Liver (tissue), 9 donors: ENCODE data around the gene CHML. TPM values are rescaled to one million over a fixed set of nuclear protein-coding genes. Genes with fewer than 3 reads are reported as not detected.
A peak's percentile ranks its signal among the peaks of the same experiment; 100 is the strongest.

Source experiments
- DNase-seq: peaks from one replicate; pipeline ENCODE4 v3.0.0-alpha.2; 2017; ENCODE audit warnings: low spot score
- H3K27ac ChIP-seq, 2 donors: one replicate each; pipeline ENCODE4 v1.7.0; 2013; ENCODE audit warnings: inconsistent platforms in 2 of 2, low read length in 2 of 2, control low read depth in 1 of 2, low read depth in 1 of 2, mild to moderate bottlenecking in 1 of 2
- H3K27me3 ChIP-seq, 4 donors: one replicate each; pipeline versions ENCODE4 v1.6.1 to v1.7.0; 2013; ENCODE audit warnings: low read length in 3 of 4, inconsistent platforms in 1 of 4, mild to moderate bottlenecking in 1 of 4, moderate library complexity in 1 of 4; ENCODE audit not compliant: control insufficient read depth in 4 of 4, insufficient read depth in 4 of 4
- H3K36me3 ChIP-seq, 4 donors: one replicate each; pipeline versions ENCODE4 v1.6.1 to v1.7.0; 2013; ENCODE audit warnings: low read length in 3 of 4, mild to moderate bottlenecking in 3 of 4, low read depth in 1 of 4, moderate library complexity in 1 of 4; ENCODE audit not compliant: control insufficient read depth in 4 of 4, insufficient read depth in 3 of 4
- H3K4me1 ChIP-seq, 4 donors: one replicate each; pipeline versions ENCODE4 v1.6.1 to v1.7.0; 2013; ENCODE audit warnings: low read length in 3 of 4, mild to moderate bottlenecking in 3 of 4, moderate library complexity in 1 of 4; ENCODE audit not compliant: control insufficient read depth in 4 of 4, insufficient read depth in 4 of 4
- H3K4me3 ChIP-seq, 3 donors: one replicate each; pipeline versions ENCODE4 v1.6.1 to v1.7.0; 2013; ENCODE audit warnings: low read length in 3 of 3, control low read depth in 1 of 3, low read depth in 1 of 3, mild to moderate bottlenecking in 1 of 3
- H3K9ac ChIP-seq, 2 donors: one replicate each; pipeline ENCODE4 v1.7.0; 2013; ENCODE audit warnings: low read length in 2 of 2, mild to moderate bottlenecking in 2 of 2, moderate library complexity in 2 of 2, control low read depth in 1 of 2, low read depth in 1 of 2
- H3K9me3 ChIP-seq, 4 donors: one replicate each; pipeline versions ENCODE4 v1.6.1 to v1.7.0; 2013; ENCODE audit warnings: low read length in 3 of 4; ENCODE audit not compliant: control insufficient read depth in 4 of 4
- EGR1 ChIP-seq, 2 donors: IDR thresholded peaks; 2 replicates each; pipeline ENCODE4 v1.6.1; 2016 to 2018; ENCODE audit warnings: antibody characterized with exemption in 2 of 2, low read depth in 2 of 2
- FOXA1 ChIP-seq: IDR thresholded peaks from 2 replicates; pipeline ENCODE4 v1.6.1; 2016; ENCODE audit warnings: antibody characterized with exemption
- FOXA2 ChIP-seq: IDR thresholded peaks from 2 replicates; pipeline ENCODE4 v1.6.1; 2016; ENCODE audit warnings: antibody characterized with exemption
- HNF4A ChIP-seq, 2 donors: conservative IDR thresholded peaks; 2 replicates each; pipeline ENCODE4 v1.6.1; 2016; ENCODE audit warnings: antibody characterized with exemption in 2 of 2, mild to moderate bottlenecking in 2 of 2
- HNF4G ChIP-seq: IDR thresholded peaks from 2 replicates; pipeline ENCODE4 v1.6.1; 2016; ENCODE audit warnings: antibody characterized with exemption
- JUND ChIP-seq, 2 donors: IDR thresholded peaks; 2 replicates each; pipeline ENCODE4 v1.6.1; 2016; ENCODE audit warnings: antibody characterized with exemption in 2 of 2
- NR2F2 ChIP-seq: IDR thresholded peaks from 2 replicates; pipeline ENCODE4 v1.6.1; 2016; ENCODE audit warnings: antibody characterized with exemption
- RAD21 ChIP-seq, 2 donors: IDR thresholded peaks; 2 replicates each; pipeline ENCODE4 v1.6.1; 2016; ENCODE audit warnings: antibody characterized with exemption in 2 of 2, mild to moderate bottlenecking in 2 of 2
- RXRA ChIP-seq, 2 donors: IDR thresholded peaks; 2 replicates each; pipeline ENCODE4 v1.6.1; 2017 to 2018; ENCODE audit warnings: antibody characterized with exemption in 2 of 2, mild to moderate bottlenecking in 1 of 2
- SP1 ChIP-seq: IDR thresholded peaks from 2 replicates; pipeline ENCODE4 v1.6.1; 2018; ENCODE audit warnings: antibody characterized with exemption, mild to moderate bottlenecking
- TAF1 ChIP-seq: conservative IDR thresholded peaks from 2 replicates; pipeline ENCODE4 v1.6.1; 2016; ENCODE audit warnings: antibody characterized with exemption, mild to moderate bottlenecking
- YY1 ChIP-seq: IDR thresholded peaks from 2 replicates; pipeline ENCODE4 v1.6.1; 2016; ENCODE audit warnings: antibody characterized with exemption, mild to moderate bottlenecking
- WGBS: extraction: QIAGEN DNeasy Blood & Tissue Kit; methylation state at CpG from one replicate; pipeline ENCODE4 v1.1.7; 2013; 5-methylcytosine and 5-hydroxymethylcytosine counted together
- polyA plus RNA-seq, 2 donors: library from polyadenylated mRNA; stranded (reverse) in 1 of 2; unstranded in 1 of 2; fragments of 200-250 nt in 1 of 2; fragments of >200 nt in 1 of 2; fragmentation: Nextera tagmentation in 1 of 2; extraction: Ambion mirVana in 1 of 2; gene quantifications; one replicate each; pipeline versions ENCODE4 v1.2.1 to v1.2.3, GENCODE V29; 2013 to 2015
- total RNA-seq, 2 donors: library from RNA; depleted of rRNA; stranded (reverse); fragments of >200 nt; gene quantifications; one replicate each; pipeline ENCODE4 v1.2.3, GENCODE V29; 2014
- TF ChIP-seq, protein P1 (sequence below): fragments of 150-350 bp; IDR thresholded peaks from 2 replicates; pipeline ENCODE4 v1.5.1; 2017; ENCODE audit warnings: improper control_type of control experiment, low read depth, low read length; ENCODE audit not compliant: missing input control
- TF ChIP-seq, protein P2 (sequence below): IDR thresholded peaks from 2 replicates; pipeline ENCODE4 v1.6.1; 2016; ENCODE audit warnings: antibody characterized with exemption
- TF ChIP-seq, protein P3 (sequence below): IDR thresholded peaks from 2 replicates; pipeline ENCODE4 v1.6.1; 2016; ENCODE audit warnings: antibody characterized with exemption
- TF ChIP-seq, protein P4 (sequence below): IDR thresholded peaks from 2 replicates; pipeline ENCODE4 v1.6.1; 2016; ENCODE audit warnings: antibody characterized with exemption
- donor health status: healthy.
- donor health status: healthy.
- donor health status: healthy.
- donor health status: healthy.
- donor health status: healthy.

Gene CHML
- total and polyA plus RNA-seq, 4 donors, result 0.53 to 8.1 (median 3.3) TPM

DNA sequence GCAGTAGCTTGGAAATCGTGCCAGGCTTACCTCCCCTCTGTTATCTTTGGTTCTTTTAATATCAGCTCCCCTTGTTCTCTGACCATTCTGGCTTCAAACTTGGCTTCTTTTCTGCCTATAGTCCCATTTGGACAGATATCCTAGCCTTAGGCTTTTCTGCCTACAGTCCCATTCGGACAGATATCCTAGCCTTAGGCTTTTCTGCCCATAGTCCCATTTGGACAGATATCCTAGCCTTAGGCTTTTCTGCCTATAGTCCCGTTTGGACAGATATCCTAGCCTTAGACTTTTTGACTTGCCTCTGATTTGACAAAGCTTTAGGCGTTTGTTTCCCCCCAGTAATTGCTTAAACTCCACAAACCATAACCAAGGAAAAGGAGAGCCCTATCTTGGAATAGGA is 25.6 kb downstream of the CHML start:
- WGBS, result 74% methylated on average over 4 of the region's 4 CpGs
- Histone ChIP-seq H3K4me1 (peaks cover 8 to 35% (median 21%) of the 10 kb centered on the region in 4 donors), H3K27ac (peak overlapping the region; percentile 89 to 97), H3K9me3 (no peaks in the 10 kb centered on the region), H3K27me3 (no peaks in the 10 kb centered on the region), H3K4me3 (no peak overlapping the region), H3K9ac (no peak overlapping the region), H3K36me3 (no peaks in the 10 kb centered on the region)
- DNase-seq, result no peak
- no peak for TF ChIP-seq RXRA (IDR thresholded peaks at IDR 0.05)
- TF ChIP-seq FOXA2, result no peak
- no peak for TF ChIP-seq TAF1
- TF ChIP-seq, protein P1, sequence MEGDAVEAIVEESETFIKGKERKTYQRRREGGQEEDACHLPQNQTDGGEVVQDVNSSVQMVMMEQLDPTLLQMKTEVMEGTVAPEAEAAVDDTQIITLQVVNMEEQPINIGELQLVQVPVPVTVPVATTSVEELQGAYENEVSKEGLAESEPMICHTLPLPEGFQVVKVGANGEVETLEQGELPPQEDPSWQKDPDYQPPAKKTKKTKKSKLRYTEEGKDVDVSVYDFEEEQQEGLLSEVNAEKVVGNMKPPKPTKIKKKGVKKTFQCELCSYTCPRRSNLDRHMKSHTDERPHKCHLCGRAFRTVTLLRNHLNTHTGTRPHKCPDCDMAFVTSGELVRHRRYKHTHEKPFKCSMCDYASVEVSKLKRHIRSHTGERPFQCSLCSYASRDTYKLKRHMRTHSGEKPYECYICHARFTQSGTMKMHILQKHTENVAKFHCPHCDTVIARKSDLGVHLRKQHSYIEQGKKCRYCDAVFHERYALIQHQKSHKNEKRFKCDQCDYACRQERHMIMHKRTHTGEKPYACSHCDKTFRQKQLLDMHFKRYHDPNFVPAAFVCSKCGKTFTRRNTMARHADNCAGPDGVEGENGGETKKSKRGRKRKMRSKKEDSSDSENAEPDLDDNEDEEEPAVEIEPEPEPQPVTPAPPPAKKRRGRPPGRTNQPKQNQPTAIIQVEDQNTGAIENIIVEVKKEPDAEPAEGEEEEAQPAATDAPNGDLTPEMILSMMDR, result no peak
- no peak for TF ChIP-seq YY1
- TF ChIP-seq, protein P2, sequence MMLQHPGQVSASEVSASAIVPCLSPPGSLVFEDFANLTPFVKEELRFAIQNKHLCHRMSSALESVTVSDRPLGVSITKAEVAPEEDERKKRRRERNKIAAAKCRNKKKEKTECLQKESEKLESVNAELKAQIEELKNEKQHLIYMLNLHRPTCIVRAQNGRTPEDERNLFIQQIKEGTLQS, result no peak
- TF ChIP-seq EGR1 (IDR thresholded peaks at IDR 0.05; ENCODE audit: low read depth in 2 of 2), result no peak
- TF ChIP-seq, protein P3, sequence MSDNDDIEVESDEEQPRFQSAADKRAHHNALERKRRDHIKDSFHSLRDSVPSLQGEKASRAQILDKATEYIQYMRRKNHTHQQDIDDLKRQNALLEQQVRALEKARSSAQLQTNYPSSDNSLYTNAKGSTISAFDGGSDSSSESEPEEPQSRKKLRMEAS, result no peak
- no peak for TF ChIP-seq HNF4G
- no peak for TF ChIP-seq RAD21 (IDR thresholded peaks at IDR 0.05)
- TF ChIP-seq SP1, result no peak
- TF ChIP-seq FOXA1, result no peak
- no peak for TF ChIP-seq NR2F2
- no peak for TF ChIP-seq HNF4A (conservative IDR thresholded peaks at IDR 0.05)
- TF ChIP-seq, protein P4, sequence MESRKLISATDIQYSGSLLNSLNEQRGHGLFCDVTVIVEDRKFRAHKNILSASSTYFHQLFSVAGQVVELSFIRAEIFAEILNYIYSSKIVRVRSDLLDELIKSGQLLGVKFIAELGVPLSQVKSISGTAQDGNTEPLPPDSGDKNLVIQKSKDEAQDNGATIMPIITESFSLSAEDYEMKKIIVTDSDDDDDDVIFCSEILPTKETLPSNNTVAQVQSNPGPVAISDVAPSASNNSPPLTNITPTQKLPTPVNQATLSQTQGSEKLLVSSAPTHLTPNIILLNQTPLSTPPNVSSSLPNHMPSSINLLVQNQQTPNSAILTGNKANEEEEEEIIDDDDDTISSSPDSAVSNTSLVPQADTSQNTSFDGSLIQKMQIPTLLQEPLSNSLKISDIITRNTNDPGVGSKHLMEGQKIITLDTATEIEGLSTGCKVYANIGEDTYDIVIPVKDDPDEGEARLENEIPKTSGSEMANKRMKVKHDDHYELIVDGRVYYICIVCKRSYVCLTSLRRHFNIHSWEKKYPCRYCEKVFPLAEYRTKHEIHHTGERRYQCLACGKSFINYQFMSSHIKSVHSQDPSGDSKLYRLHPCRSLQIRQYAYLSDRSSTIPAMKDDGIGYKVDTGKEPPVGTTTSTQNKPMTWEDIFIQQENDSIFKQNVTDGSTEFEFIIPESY, result no peak
- no peak for TF ChIP-seq JUND (IDR thresholded peaks at IDR 0.05)

GRCh38 chr1:241614144-241614543 is 26.0 kb downstream of the CHML start:
- Histone ChIP-seq H3K9ac (no peak overlapping the region), H3K4me1 (peaks cover 8 to 37% (median 22%) of the 10 kb centered on the region in 4 donors), H3K4me3 (no peak overlapping the region), H3K27ac (peak overlapping the region; percentile 89 to 97), H3K27me3 (no peaks in the 10 kb centered on the region), H3K9me3 (no peaks in the 10 kb centered on the region), H3K36me3 (no peaks in the 10 kb centered on the region)
- no peak for TF ChIP-seq RXRA (IDR thresholded peaks at IDR 0.05)
- TF ChIP-seq SP1, result no peak
- TF ChIP-seq NR2F2, result no peak
- 96% methylated on average over 4 of the region's 4 CpGs for WGBS
- no peak for DNase-seq
